Glutamatergic neuron (in vitro differentiated cells): ENCODE data around the gene BRI3. TPM values are rescaled to one million over a fixed set of nuclear protein-coding genes. Genes with fewer than 3 reads are reported as not detected.

Experiments
- DNase-seq: peaks from one replicate; pipeline ENCODE4 v3.0.0; 2022
- H3K27ac Mint-ChIP-seq: one replicate; pipeline ENCODE4 v1.8.0; 2020; ENCODE audit warnings: mild to moderate bottlenecking, mixed read lengths, inconsistent platforms; ENCODE audit not compliant: unreplicated experiment
- H3K27me3 Mint-ChIP-seq: one replicate; pipeline ENCODE4 v1.8.0; 2020; ENCODE audit warnings: mild to moderate bottlenecking, moderate library complexity, mixed read lengths, inconsistent platforms; ENCODE audit not compliant: unreplicated experiment
- H3K36me3 Mint-ChIP-seq: one replicate; pipeline ENCODE4 v1.8.0; 2020; ENCODE audit warnings: mild to moderate bottlenecking, mixed read lengths, inconsistent platforms; ENCODE audit not compliant: unreplicated experiment
- H3K4me1 Mint-ChIP-seq: one replicate; pipeline ENCODE4 v1.8.0; 2020; ENCODE audit warnings: mild to moderate bottlenecking, low read depth, mixed read lengths, inconsistent platforms; ENCODE audit not compliant: unreplicated experiment
- H3K4me3 Mint-ChIP-seq: one replicate; pipeline ENCODE4 v1.8.0; 2020; ENCODE audit warnings: mild to moderate bottlenecking, mixed read lengths, inconsistent platforms; ENCODE audit not compliant: unreplicated experiment
- H3K9me3 Mint-ChIP-seq: one replicate; pipeline ENCODE4 v1.8.0; 2020; ENCODE audit warnings: mild to moderate bottlenecking, moderate library complexity, mixed read lengths, inconsistent platforms; ENCODE audit not compliant: unreplicated experiment
- CTCF ChIP-seq: fragments of 200-600 bp; sonication (generic); IDR thresholded peaks from one replicate; pipeline ENCODE4 v1.5.0; 2021; ENCODE audit not compliant: partially characterized antibody, unreplicated experiment
- total RNA-seq: library from RNA; stranded (reverse); fragmentation: NEBNext Ultra II Directional; extraction: Animal tissue kit (Norgen Biotek cat#: 25700); gene quantifications from one replicate; pipeline ENCODE4 v1.2.1, GENCODE V29; 2021; ENCODE audit not compliant: unreplicated experiment

Gene BRI3
- total RNA-seq, 1 donor from 2014 or later = 176 TPM

GRCh38 chr7:98278936-98279335, 2.5 kb upstream of the BRI3 start:
- H3K36me3 Mint-ChIP-seq = no peaks in the 10 kb centered on the region

GRCh38 chr7:98280296-98280695, 1.2 kb upstream of the BRI3 start:
- TF ChIP-seq CTCF = no peak
- DNase-seq = no peak
- Mint-ChIP-seq H3K9me3 (peaks cover 6% of the 10 kb centered on the region), H3K36me3 (no peaks in the 10 kb centered on the region), H3K4me1 (peaks cover 16% of the 10 kb centered on the region), H3K27ac (peak overlapping the region; percentile 90), H3K4me3 (peak overlapping the region; percentile 83), H3K27me3 (peaks cover 14% of the 10 kb centered on the region)

More at GRCh38 chr7:98278936-98279335, 2.5 kb upstream of the BRI3 start:
- no peak for DNase-seq
- H3K27ac Mint-ChIP-seq = no peak overlapping the region
- no peak for TF ChIP-seq CTCF
- peaks cover 14% of the 10 kb centered on the region for H3K27me3 Mint-ChIP-seq
- no peak overlapping the region for H3K4me3 Mint-ChIP-seq
- peaks cover 11% of the 10 kb centered on the region for H3K4me1 Mint-ChIP-seq
- peaks cover 6% of the 10 kb centered on the region for H3K9me3 Mint-ChIP-seq

GRCh38 chr7:98281757-98282606, 496 bp downstream of the BRI3 start:
- Mint-ChIP-seq H3K36me3 (no peaks in the 10 kb centered on the region), H3K4me3 (peak overlapping the region; percentile 96), H3K4me1 (peaks cover 22% of the 10 kb centered on the region), H3K27ac (peak overlapping the region; percentile 72), H3K9me3 (peaks cover 6% of the 10 kb centered on the region), H3K27me3 (peaks cover 18% of the 10 kb centered on the region)
- DNase-seq = no peak
- no peak for TF ChIP-seq CTCF

- Mint-ChIP-seq H3K36me3 (no peaks in the 10 kb centered on the region), H3K9me3 (peaks cover 6% of the 10 kb centered on the region), H3K4me3 (peak overlapping the region; percentile 96), H3K4me1 (peaks cover 24% of the 10 kb centered on the region), H3K27ac (peak overlapping the region; percentile 59), H3K27me3 (peaks cover 18% of the 10 kb centered on the region)
- no peak for DNase-seq
- no peak for TF ChIP-seq CTCF
These were observed 1.2 kb downstream of the BRI3 start for GRCh38 chr7:98282703-98283102.
